GM19463 (cell line): ENCODE data around the gene CRYBA4.
A peak's percentile ranks its signal among the peaks of the same experiment; 100 is the strongest.

Source experiments
- ATAC-seq: cut with Tn5 transposase; IDR thresholded peaks from one replicate; pipeline ENCODE4 v1.9.1; 2021; ENCODE audit warnings: mild to moderate bottlenecking, moderate library complexity; ENCODE audit not compliant: unreplicated experiment

CRYBA4 gene

GRCh38 chr22:26621663-26622062 lies at the start of gene CRYBA4:
Gene CRYBA4, plus strand, starts transcription at chr22:26621963. Its CDS starts 634 bp downstream, at chr22:26622597.
- ATAC-seq, result no peak

- no peak for ATAC-seq
Measured at GRCh38 chr22:26573026-26573662, 48.6 kb upstream of the CRYBA4 start.

- ATAC-seq, result no peak
Measured at GRCh38 chr22:26574001-26574723, 47.6 kb upstream of the CRYBA4 start.

- ATAC-seq, result no peak
Measured at GRCh38 chr22:26576026-26576680, 45.6 kb upstream of the CRYBA4 start.

GRCh38 chr22:26577081-26577480 lies 44.7 kb upstream of the CRYBA4 start:
- no peak for ATAC-seq

- ATAC-seq, result no peak
Measured at GRCh38 chr22:26579331-26579886, 42.4 kb upstream of the CRYBA4 start.

GRCh38 chr22:26580240-26580962 lies 41.4 kb upstream of the CRYBA4 start:
- no peak for ATAC-seq

GRCh38 chr22:26581026-26581425 lies 40.7 kb upstream of the CRYBA4 start:
- no peak for ATAC-seq

GRCh38 chr22:26581633-26582168 lies 40.1 kb upstream of the CRYBA4 start:
- ATAC-seq, result no peak

- no peak for ATAC-seq
Measured at GRCh38 chr22:26584010-26584409, 37.8 kb upstream of the CRYBA4 start.

GRCh38 chr22:26585104-26585790 lies 36.5 kb upstream of the CRYBA4 start:
- no peak for ATAC-seq

GRCh38 chr22:26586556-26587325 lies 35.0 kb upstream of the CRYBA4 start:
- no peak for ATAC-seq

GRCh38 chr22:26587991-26588613 lies 33.7 kb upstream of the CRYBA4 start:
- no peak for ATAC-seq

- no peak for ATAC-seq
Measured at GRCh38 chr22:26588729-26589366, 32.9 kb upstream of the CRYBA4 start.

GRCh38 chr22:26589367-26589844 lies 32.4 kb upstream of the CRYBA4 start:
- ATAC-seq, result peak; percentile 2

- ATAC-seq, result peak; percentile 75
Measured at GRCh38 chr22:26589845-26590736, 31.7 kb upstream of the CRYBA4 start, which contains the start of gene TPST2. Gene TPST2, minus strand, starts transcription at chr22:26590132. Its CDS starts 48,502 bp downstream, at chr22:26541630.

- ATAC-seq, result no peak
Measured at GRCh38 chr22:26592421-26592891, 29.3 kb upstream of the CRYBA4 start.
